ENCODE measurements around the gene NUDT2.

The NUDT2 gene

GRCh38 chr9:34381323-34381722 is 52.0 kb downstream of the NUDT2 start:
- no peak for TF ChIP-seq CTCF (IDR thresholded peaks at IDR 0.05)
- Histone ChIP-seq H3K36me3 (no peaks in the 10 kb centered on the region), H3K27me3 (peaks cover 73% of the 10 kb centered on the region), H3K4me1 (ENCODE audit: control insufficient read depth in 1 of 2, insufficient read depth in 1 of 2, low read depth in 1 of 2, low read length in 1 of 2) (peaks cover 28 to 37% of the 10 kb centered on the region in 2 experiments), H3K4me3 (ENCODE audit: low read depth in 1 of 2, low read length in 1 of 2) (peak overlapping the region; percentile 57 to 80), H3K27ac (no peak overlapping the region), H3K9me3 (no peaks in the 10 kb centered on the region)

DNA sequence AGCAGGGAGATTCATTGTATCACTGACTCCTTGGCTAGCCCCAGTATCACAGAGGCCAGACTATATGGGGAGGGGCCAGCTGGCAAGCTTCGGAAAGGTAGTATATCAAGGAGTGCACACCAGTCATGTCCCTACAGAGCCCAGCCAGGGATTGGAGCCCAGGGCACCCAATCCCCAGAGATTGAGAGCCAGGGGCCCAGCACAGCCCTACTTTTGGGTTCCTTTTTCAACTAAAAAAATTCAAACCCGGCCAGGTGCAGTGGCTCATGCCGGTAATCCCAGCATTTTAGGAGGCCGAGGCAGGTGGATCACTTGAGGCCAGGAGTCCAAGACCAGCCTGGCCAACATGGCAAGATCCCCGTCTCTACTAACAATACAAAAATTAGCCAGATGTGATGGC is 52.7 kb downstream of the NUDT2 start:
- Histone ChIP-seq H3K27ac (no peak overlapping the region), H3K36me3 (no peaks in the 10 kb centered on the region), H3K4me3 (ENCODE audit: low read depth in 1 of 2, low read length in 1 of 2) (no peak overlapping the region), H3K9me3 (no peaks in the 10 kb centered on the region), H3K27me3 (peaks cover 70% of the 10 kb centered on the region), H3K4me1 (ENCODE audit: control insufficient read depth in 1 of 2, insufficient read depth in 1 of 2, low read depth in 1 of 2, low read length in 1 of 2) (peaks cover 23 to 29% of the 10 kb centered on the region in 2 experiments)
- TF ChIP-seq CTCF (IDR thresholded peaks at IDR 0.05) = no peak

DNA sequence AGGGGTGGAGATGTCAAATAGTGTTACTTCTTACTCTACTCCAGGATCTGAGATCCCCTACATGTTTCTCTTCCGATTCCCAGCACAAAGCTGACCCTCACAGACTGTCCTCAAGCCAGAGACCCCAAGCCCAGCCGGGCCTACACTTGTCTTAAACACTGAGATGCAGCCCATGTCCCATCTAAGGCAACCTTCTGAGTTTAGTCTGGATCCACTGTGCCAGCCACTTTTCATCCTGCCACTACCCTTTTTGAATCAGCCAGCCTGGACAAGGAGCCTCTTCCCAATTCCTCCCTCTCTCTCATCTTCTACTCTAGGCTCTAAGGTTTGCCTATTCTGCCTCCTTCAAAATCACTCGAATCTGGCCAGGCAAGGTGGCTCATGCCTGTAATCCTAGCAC is 53.5 kb downstream of the NUDT2 start:
- no peak overlapping the region for H3K4me3 ChIP-seq (ENCODE audit: low read depth in 1 of 2, low read length in 1 of 2)
- H3K27me3 ChIP-seq = peaks cover 70% of the 10 kb centered on the region
- H3K4me1 ChIP-seq (ENCODE audit: control insufficient read depth in 1 of 2, insufficient read depth in 1 of 2, low read depth in 1 of 2, low read length in 1 of 2) = peaks cover 18 to 24% of the 10 kb centered on the region in 2 experiments
- no peaks in the 10 kb centered on the region for H3K36me3 ChIP-seq
- TF ChIP-seq CTCF (IDR thresholded peaks at IDR 0.05) = no peak
- H3K9me3 ChIP-seq = no peaks in the 10 kb centered on the region
- no peak overlapping the region for H3K27ac ChIP-seq

- no peak overlapping the region for H3K4me3 ChIP-seq (ENCODE audit: low read depth in 1 of 2, low read length in 1 of 2)
- peaks cover 18 to 24% of the 10 kb centered on the region in 2 experiments for H3K4me1 ChIP-seq (ENCODE audit: control insufficient read depth in 1 of 2, insufficient read depth in 1 of 2, low read depth in 1 of 2, low read length in 1 of 2)
- H3K27me3 ChIP-seq = peaks cover 68% of the 10 kb centered on the region
- H3K9me3 ChIP-seq = no peaks in the 10 kb centered on the region
- H3K36me3 ChIP-seq = no peaks in the 10 kb centered on the region
- no peak overlapping the region for H3K27ac ChIP-seq
- no peak for TF ChIP-seq CTCF (IDR thresholded peaks at IDR 0.05)
Measured at GRCh38 chr9:34383904-34384303, 54.5 kb downstream of the NUDT2 start.

DNA sequence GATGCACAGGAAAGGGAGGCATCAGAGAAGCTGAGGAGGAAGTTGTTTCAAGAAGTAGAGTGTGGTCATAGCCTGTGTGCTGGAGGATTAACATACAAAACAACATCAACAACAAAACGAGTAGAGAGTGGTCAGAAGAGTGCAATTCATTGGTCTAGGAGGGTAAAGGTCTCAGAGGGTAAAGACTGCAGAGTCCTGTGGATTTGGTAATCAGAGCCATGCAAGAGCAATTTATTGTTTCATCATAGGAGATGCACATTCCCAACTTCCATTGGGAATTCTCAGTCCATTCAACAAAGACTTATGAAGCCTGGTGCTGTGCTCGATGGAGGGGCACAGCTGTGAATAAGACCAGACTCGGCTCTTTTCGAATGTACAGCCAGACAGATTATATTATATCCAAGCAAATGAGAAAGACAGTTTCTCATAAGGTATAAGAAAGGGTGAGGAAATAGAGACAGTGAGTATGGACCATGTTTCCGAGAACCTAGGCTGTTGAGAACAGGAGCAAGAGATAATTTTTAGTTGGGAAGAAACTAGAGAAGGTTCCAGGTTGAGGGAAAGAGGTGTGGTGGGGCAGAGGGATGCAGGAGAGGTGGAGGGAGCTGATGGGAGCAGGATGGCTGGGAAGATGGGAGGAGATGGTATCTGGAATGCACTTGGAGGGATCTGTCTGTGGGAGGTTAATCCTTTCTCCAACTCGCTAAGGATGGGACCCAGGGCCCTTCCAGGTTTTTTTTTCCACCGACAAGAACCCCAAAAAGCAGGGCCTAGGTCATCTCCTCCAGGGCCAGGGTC is 55.2 kb downstream of the NUDT2 start:
- Histone ChIP-seq H3K27me3 (peaks cover 70% of the 10 kb centered on the region), H3K4me3 (ENCODE audit: low read depth in 1 of 2, low read length in 1 of 2) (no peak overlapping the region), H3K4me1 (ENCODE audit: control insufficient read depth in 1 of 2, insufficient read depth in 1 of 2, low read depth in 1 of 2, low read length in 1 of 2) (peaks cover 17 to 19% of the 10 kb centered on the region in 2 experiments), H3K27ac (no peak overlapping the region), H3K36me3 (no peaks in the 10 kb centered on the region), H3K9me3 (no peaks in the 10 kb centered on the region)
- TF ChIP-seq CTCF (IDR thresholded peaks at IDR 0.05) = no peak

All from neutrophil (primary cell).